Neutrophil (primary cell): Measurements from ENCODE around the gene HEBP2.

ENCODE experiments used
- H3K27ac ChIP-seq: fragments of 200-600 bp; sonication (generic); 2 replicates; pipeline ENCODE4 v1.5.1; 2016; ENCODE audit warnings: mild to moderate bottlenecking, moderate library complexity
- H3K27me3 ChIP-seq: fragments of 200-600 bp; sonication (generic); 2 replicates; pipeline ENCODE4 v1.6.0; 2016; ENCODE audit warnings: mild to moderate bottlenecking
- H3K36me3 ChIP-seq: fragments of 200-600 bp; sonication (generic); 2 replicates; pipeline ENCODE4 v1.5.1; 2017
- H3K4me1 ChIP-seq, 2 experiments: fragments of 200-600 bp in 1 of 2; sonication (generic) in 1 of 2; 1 replicate in 1 of 2; 2 replicates in 1 of 2; pipeline versions ENCODE4 v1.5.1 to v1.6.1; 2013 to 2016; ENCODE audit warnings: low read depth in 1 of 2, low read length in 1 of 2, mild to moderate bottlenecking in 1 of 2, moderate library complexity in 1 of 2; ENCODE audit not compliant: control insufficient read depth in 1 of 2, insufficient read depth in 1 of 2
- H3K4me3 ChIP-seq, 2 experiments: fragments of 200-600 bp in 1 of 2; sonication (generic) in 1 of 2; 1 replicate in 1 of 2; 2 replicates in 1 of 2; pipeline ENCODE4 v1.5.1; 2013 to 2016; ENCODE audit warnings: low read depth in 1 of 2, low read length in 1 of 2, mild to moderate bottlenecking in 1 of 2, moderate library complexity in 1 of 2
- H3K9me3 ChIP-seq: fragments of 200-600 bp; sonication (generic); 2 replicates; pipeline ENCODE4 v1.5.1; 2016
- CTCF ChIP-seq: fragments of 200-600 bp; sonication (generic); IDR thresholded peaks from 2 replicates; pipeline ENCODE4 v1.5.1; 2016; ENCODE audit warnings: antibody characterized with exemption

HEBP2 gene

GRCh38 chr6:138400326-138400725 is 3.7 kb upstream of the HEBP2 start:
- H3K4me1 ChIP-seq = peaks cover 12 to 16% of the 10 kb centered on the region in 2 experiments

GRCh38 chr6:138401960-138402837 is 1.8 kb upstream of the HEBP2 start:
- Histone ChIP-seq H3K27ac (no peak overlapping the region), H3K9me3 (no peaks in the 10 kb centered on the region), H3K4me3 (no peak overlapping the region), H3K4me1 (peaks cover 25 to 27% of the 10 kb centered on the region in 2 experiments), H3K27me3 (peaks cover 8% of the 10 kb centered on the region), H3K36me3 (peaks cover 21% of the 10 kb centered on the region)
- TF ChIP-seq CTCF = no peak

More at GRCh38 chr6:138400326-138400725, 3.7 kb upstream of the HEBP2 start:
- TF ChIP-seq CTCF = no peak
- no peak overlapping the region for H3K4me3 ChIP-seq
- no peaks in the 10 kb centered on the region for H3K9me3 ChIP-seq
- H3K36me3 ChIP-seq = peaks cover 2% of the 10 kb centered on the region
- no peak overlapping the region for H3K27ac ChIP-seq
- H3K27me3 ChIP-seq = peaks cover 8% of the 10 kb centered on the region

- Histone ChIP-seq H3K36me3 (peaks cover 27% of the 10 kb centered on the region), H3K4me1 (peaks cover 25 to 27% of the 10 kb centered on the region in 2 experiments), H3K27ac (no peak overlapping the region), H3K27me3 (peaks cover 8% of the 10 kb centered on the region), H3K4me3 (peak overlapping the region; percentile 80 to 93), H3K9me3 (no peaks in the 10 kb centered on the region)
- TF ChIP-seq CTCF = no peak
Observed at GRCh38 chr6:138402838-138403187, 1.2 kb upstream of the HEBP2 start.

GRCh38 chr6:138403324-138403800 is 661 bp upstream of the HEBP2 start:
- Histone ChIP-seq H3K9me3 (no peaks in the 10 kb centered on the region), H3K4me1 (peaks cover 25 to 27% of the 10 kb centered on the region in 2 experiments), H3K27ac (peak overlapping the region; percentile 89), H3K36me3 (peaks cover 32% of the 10 kb centered on the region), H3K4me3 (peak overlapping the region; percentile 80 to 93), H3K27me3 (peaks cover 8% of the 10 kb centered on the region)
- TF ChIP-seq CTCF = no peak

GRCh38 chr6:138404666-138405337 is 779 bp downstream of the HEBP2 start:
- Histone ChIP-seq H3K4me3 (peak overlapping the region; percentile 80 to 93), H3K27me3 (peaks cover 8% of the 10 kb centered on the region), H3K4me1 (peaks cover 29 to 31% of the 10 kb centered on the region in 2 experiments), H3K27ac (peak overlapping the region; percentile 89), H3K36me3 (peaks cover 47% of the 10 kb centered on the region), H3K9me3 (no peaks in the 10 kb centered on the region)
- no peak for TF ChIP-seq CTCF
